Sigmoid colon (tissue), 7 donors: Measurements from ENCODE around the gene PIP4K2C. TPM values are rescaled to one million over a fixed set of nuclear protein-coding genes. Genes with fewer than 3 reads are reported as not detected.
A peak's percentile ranks its signal among the peaks of the same experiment; 100 is the strongest.

Experiments
- DNase-seq: peaks from one replicate; pipeline ENCODE4 v3.0.0-alpha.2; 2019
- H3K27ac ChIP-seq, 4 donors: fragments of 200-600 bp; sonication (generic); one replicate each; pipeline ENCODE4 v1.5.1; 2016 to 2019; ENCODE audit warnings: mild to moderate bottlenecking in 1 of 4
- H3K27me3 ChIP-seq, 3 donors: fragments of 200-600 bp; sonication (generic); one replicate each; pipeline ENCODE4 v1.5.1; 2019; ENCODE audit warnings: mild to moderate bottlenecking in 1 of 3
- H3K36me3 ChIP-seq, 4 donors: fragments of 200-600 bp; sonication (generic); one replicate each; pipeline ENCODE4 v1.5.1; 2016 to 2019
- H3K4me1 ChIP-seq, 4 donors: fragments of 200-600 bp; sonication (generic); one replicate each; pipeline ENCODE4 v1.5.1; 2017 to 2019
- H3K4me3 ChIP-seq, 4 donors: fragments of 200-600 bp; sonication (generic); one replicate each; pipeline ENCODE4 v1.5.1; 2017 to 2019; ENCODE audit warnings: mild to moderate bottlenecking in 2 of 4, moderate library complexity in 1 of 4
- H3K9me3 ChIP-seq, 4 donors: fragments of 200-600 bp in 3 of 4; sonication (generic) in 3 of 4; one replicate each; pipeline versions ENCODE4 v1.5.1 to v1.6.1; 2013 to 2019
- EP300 ChIP-seq, 4 donors: sonication (generic); formaldehyde crosslinking; IDR thresholded peaks; one replicate each; pipeline ENCODE4 v1.6.1; 2017; ENCODE audit warnings: antibody characterized with exemption in 4 of 4
- POLR2A ChIP-seq, 2 donors: fragments of 450-650 bp; IDR thresholded peaks; one replicate each; pipeline ENCODE4 v1.6.1; 2016; ENCODE audit warnings: antibody characterized with exemption in 2 of 2, mild to moderate bottlenecking in 2 of 2, moderate library complexity in 2 of 2
- POLR2AphosphoS5 ChIP-seq, 4 donors: sonication (generic); formaldehyde crosslinking; IDR thresholded peaks; one replicate each; pipeline ENCODE4 v1.6.1; 2017; ENCODE audit warnings: antibody characterized with exemption in 4 of 4
- WGBS, 2 donors: extraction: QIAGEN DNeasy Blood & Tissue Kit; methylation state at CpG; one replicate each; pipeline ENCODE4 v1.1.7; 2013; 5-methylcytosine and 5-hydroxymethylcytosine counted together
- intact Hi-C: fragments of 100-400 bp; cut with DNase I; formaldehyde crosslinking; loops from one replicate; pipeline ENCODE4 v1.15.1; 2023
- polyA plus RNA-seq, 3 donors: library from polyadenylated mRNA; stranded (reverse); fragments of 200-250 nt; gene quantifications; one replicate each; pipeline ENCODE4 v1.2.3, GENCODE V29; 2013
- total RNA-seq, 4 donors: library from RNA; depleted of rRNA; stranded (reverse); fragments of >200 nt; gene quantifications; one replicate each; pipeline ENCODE4 v1.1.0, GENCODE V29; 2016
- TF ChIP-seq, protein P1 (sequence below), 4 experiments: fragments of 450-650 bp in 3 of 4; fragments of 200-600 bp in 1 of 4; IDR thresholded peaks; one replicate each; pipeline ENCODE4 v1.5.1; 2016 to 2019; ENCODE audit warnings: antibody characterized with exemption in 4 of 4, mild to moderate bottlenecking in 3 of 4, moderate library complexity in 2 of 4
- donor health status: healthy with polysubstance abuse.
- donor health status: Bipolar disorder and iron deficiency.
- donor health status: healthy.

The PIP4K2C gene
- total and polyA plus RNA-seq, 7 donors = 13.3 to 30.5 (median 21.0) TPM

DNA sequence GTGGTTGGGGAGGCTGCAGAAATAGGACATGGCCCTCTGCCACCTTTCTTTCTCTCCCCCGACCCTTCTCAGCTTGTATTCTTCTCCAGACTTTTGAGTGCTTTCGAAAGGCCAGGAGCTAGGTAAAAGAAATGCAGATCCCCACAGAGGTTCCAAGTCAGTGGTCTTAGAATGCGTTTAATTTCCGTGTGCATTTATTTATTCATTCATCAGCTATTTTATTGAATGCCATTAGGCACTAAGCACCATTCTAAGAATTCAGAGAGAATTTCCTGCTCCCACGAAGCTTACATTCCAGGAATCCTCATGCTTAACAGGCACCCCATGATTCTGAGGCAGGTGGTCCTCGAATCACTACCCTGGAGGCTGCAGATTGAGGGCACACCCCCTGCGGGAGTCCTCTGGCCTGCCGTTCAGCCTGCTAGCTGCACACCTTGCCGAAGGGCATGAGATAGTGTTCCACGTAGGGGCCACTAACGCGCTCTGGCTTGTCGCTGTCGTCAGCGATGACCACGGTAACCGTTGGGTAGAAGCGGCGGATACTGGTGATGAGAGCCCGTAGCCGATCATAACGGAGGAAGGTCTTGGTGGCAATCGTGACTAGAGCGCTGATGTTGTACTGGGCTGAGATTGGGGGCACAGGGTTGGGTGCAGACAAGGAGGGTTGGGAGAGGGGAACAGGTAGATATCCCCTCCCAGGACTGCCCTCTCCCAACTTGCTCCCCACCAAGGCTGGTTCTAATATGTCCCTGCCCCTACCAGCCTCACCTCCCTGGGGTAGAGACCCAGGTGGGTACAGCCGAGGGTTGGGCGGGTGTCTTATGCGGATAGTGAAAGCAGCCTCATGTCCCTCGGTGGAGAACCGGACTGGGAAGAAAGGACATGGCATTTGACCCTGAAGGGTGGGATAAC, 37.5 kb downstream of the PIP4K2C start:
- TF ChIP-seq POLR2AphosphoS5 (IDR thresholded peaks at IDR 0.05) (no peak), POLR2A (IDR thresholded peaks at IDR 0.05) (no peak), EP300 (IDR thresholded peaks at IDR 0.05) (no peak)
- TF ChIP-seq, protein P1, sequence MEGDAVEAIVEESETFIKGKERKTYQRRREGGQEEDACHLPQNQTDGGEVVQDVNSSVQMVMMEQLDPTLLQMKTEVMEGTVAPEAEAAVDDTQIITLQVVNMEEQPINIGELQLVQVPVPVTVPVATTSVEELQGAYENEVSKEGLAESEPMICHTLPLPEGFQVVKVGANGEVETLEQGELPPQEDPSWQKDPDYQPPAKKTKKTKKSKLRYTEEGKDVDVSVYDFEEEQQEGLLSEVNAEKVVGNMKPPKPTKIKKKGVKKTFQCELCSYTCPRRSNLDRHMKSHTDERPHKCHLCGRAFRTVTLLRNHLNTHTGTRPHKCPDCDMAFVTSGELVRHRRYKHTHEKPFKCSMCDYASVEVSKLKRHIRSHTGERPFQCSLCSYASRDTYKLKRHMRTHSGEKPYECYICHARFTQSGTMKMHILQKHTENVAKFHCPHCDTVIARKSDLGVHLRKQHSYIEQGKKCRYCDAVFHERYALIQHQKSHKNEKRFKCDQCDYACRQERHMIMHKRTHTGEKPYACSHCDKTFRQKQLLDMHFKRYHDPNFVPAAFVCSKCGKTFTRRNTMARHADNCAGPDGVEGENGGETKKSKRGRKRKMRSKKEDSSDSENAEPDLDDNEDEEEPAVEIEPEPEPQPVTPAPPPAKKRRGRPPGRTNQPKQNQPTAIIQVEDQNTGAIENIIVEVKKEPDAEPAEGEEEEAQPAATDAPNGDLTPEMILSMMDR (IDR thresholded peaks at IDR 0.05) = no peak
- intact Hi-C loops = no loop called here
- Histone ChIP-seq H3K36me3 (peaks cover 0 to 22% (median 4%) of the 10 kb centered on the region in 4 donors), H3K4me1 (peaks cover 0 to 28% (median 24%) of the 10 kb centered on the region in 4 donors), H3K9me3 (no peaks in the 10 kb centered on the region), H3K27me3 (peaks cover 10 to 76% (median 28%) of the 10 kb centered on the region in 3 donors), H3K4me3 (no peak overlapping the region), H3K27ac (no peak overlapping the region)
- 49 to 52% methylated on average over 29 of the region's 29 CpGs for WGBS, 2 donors
- peak; percentile 58 for DNase-seq

DNA sequence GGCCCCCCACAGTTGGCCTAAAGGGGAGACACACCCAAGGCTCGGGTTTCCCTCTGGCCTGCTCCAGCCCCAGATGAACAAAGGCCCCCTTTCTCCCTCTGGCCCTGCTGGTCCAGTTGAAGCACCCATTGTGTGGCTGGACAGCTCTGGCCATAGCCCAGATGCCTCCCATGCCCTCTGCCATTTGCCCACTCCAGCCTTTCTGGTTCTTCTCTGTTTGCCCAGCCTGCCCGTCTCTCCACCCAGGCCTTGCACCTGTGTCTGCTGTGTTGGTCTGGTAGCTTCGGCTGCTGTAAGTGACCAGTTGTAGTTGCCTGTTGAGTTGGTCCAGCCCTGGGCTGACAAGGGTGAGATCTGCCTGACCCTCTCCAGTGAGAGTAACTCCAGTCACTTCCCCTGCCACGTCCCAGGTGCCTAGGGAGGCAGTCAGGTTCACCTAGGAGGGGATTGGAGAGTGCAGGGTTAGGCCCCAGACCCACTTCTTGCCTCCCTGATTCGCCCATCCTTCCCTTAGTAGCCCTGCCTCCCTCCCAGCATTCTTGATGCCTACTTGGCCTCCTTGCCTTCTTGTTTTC, 39.0 kb downstream of the PIP4K2C start:
- Histone ChIP-seq H3K36me3 (peaks cover 0 to 19% (median 4%) of the 10 kb centered on the region in 4 donors), H3K4me1 (peaks cover 0 to 28% (median 24%) of the 10 kb centered on the region in 4 donors), H3K9me3 (no peaks in the 10 kb centered on the region), H3K27ac (no peak overlapping the region), H3K27me3 (peaks cover 10 to 75% (median 28%) of the 10 kb centered on the region in 3 donors), H3K4me3 (no peak overlapping the region)
- peak; percentile 61 for DNase-seq
- intact Hi-C loops = no loop called here
- 69 to 82% methylated on average over 5 of the region's 5 CpGs for WGBS, 2 donors
- TF ChIP-seq EP300 (IDR thresholded peaks at IDR 0.05) (no peak), POLR2AphosphoS5 (IDR thresholded peaks at IDR 0.05) (no peak)
- TF ChIP-seq, protein P1 (IDR thresholded peaks at IDR 0.05) = no peak

- intact Hi-C loops = no loop called here
- Histone ChIP-seq H3K27me3 (peaks cover 10 to 75% (median 28%) of the 10 kb centered on the region in 3 donors), H3K27ac (no peak overlapping the region), H3K4me1 (peaks cover 0 to 28% (median 24%) of the 10 kb centered on the region in 4 donors), H3K36me3 (peaks cover 0 to 9% (median 2%) of the 10 kb centered on the region in 4 donors), H3K4me3 (no peak overlapping the region), H3K9me3 (no peaks in the 10 kb centered on the region)
- TF ChIP-seq, protein P1 (IDR thresholded peaks at IDR 0.05) = no peak
- no peak for TF ChIP-seq EP300 (IDR thresholded peaks at IDR 0.05)
- TF ChIP-seq POLR2A (IDR thresholded peaks at IDR 0.05) = no peak
- no peak for TF ChIP-seq POLR2AphosphoS5 (IDR thresholded peaks at IDR 0.05)
- WGBS, 2 donors = 44 to 50% methylated on average over 6 of the region's 6 CpGs
- peak; percentile 52 for DNase-seq
These were observed 40.0 kb downstream of the PIP4K2C start for GRCh38 chr12:57630891-57631433.

DNA sequence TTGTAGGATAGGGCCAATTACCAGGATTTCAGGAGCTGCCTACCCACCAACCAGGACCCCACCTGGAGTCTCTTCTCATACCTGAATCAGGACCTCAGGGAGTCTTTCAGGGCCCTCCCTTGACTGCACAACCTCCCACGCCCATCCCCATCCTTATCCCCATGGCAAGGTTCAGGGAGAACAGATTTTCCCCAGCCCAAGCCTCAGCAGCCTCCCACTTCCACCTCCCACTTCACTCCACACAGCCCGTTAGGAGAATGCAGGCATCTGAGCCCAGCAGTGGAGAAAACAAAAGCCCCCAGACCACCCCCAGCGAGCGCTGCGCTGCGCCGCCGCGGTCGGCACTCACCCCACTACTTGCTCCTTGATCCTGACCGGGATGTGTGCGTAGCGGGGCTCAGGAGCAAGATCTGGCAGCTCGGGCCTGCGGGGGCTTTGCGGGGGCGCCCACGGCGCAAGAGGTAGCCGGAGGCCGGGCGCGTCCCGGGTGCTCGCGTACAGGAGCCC, 40.6 kb downstream of the PIP4K2C start:
- Histone ChIP-seq H3K27ac (peak overlapping the region in 1 of 4 donors; percentile 15), H3K4me3 (peak overlapping the region in 3 of 4 donors; percentile 47 to 60 (median 54)), H3K27me3 (peaks cover 10 to 76% (median 28%) of the 10 kb centered on the region in 3 donors), H3K36me3 (peaks cover 0 to 3% (median 0%) of the 10 kb centered on the region in 4 donors), H3K4me1 (peaks cover 0 to 28% (median 24%) of the 10 kb centered on the region in 4 donors), H3K9me3 (no peaks in the 10 kb centered on the region)
- WGBS, 2 donors = 9 to 15% methylated on average over 26 of the region's 26 CpGs
- intact Hi-C loops = no loop called here
- TF ChIP-seq EP300 (IDR thresholded peaks at IDR 0.05) = no peak
- TF ChIP-seq, protein P1 (IDR thresholded peaks at IDR 0.05) = no peak
- no peak for TF ChIP-seq POLR2A (IDR thresholded peaks at IDR 0.05)
- no peak for TF ChIP-seq POLR2AphosphoS5 (IDR thresholded peaks at IDR 0.05)
- DNase-seq = peak; percentile 53
